GM18499 (cell line): ENCODE data around the gene ANO7.

Source experiments
- ATAC-seq: cut with Tn5 transposase; IDR thresholded peaks from one replicate; pipeline ENCODE4 v1.9.1; 2021; ENCODE audit warnings: moderate number of reproducible peaks; ENCODE audit not compliant: insufficient read depth, unreplicated experiment

Gene ANO7

DNA sequence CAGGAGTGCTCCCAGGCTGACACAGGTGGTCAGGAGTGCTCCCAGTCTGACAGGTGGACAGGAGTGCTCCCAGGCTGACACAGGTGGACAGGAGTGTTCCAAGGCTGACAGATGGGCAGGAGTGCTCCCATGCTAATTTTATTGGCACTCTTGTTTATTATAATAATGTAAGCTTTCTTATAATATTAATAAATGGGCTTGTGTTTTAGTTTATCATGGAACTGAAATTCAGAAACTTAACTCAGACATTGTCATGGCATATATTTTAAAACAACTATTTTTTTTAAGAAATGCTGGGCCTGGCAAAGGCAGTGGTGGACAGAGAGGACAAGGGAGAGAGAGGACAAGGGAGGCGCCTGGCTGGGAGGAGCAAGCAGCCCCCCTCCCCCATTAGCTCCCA, 18.7 kb downstream of the ANO7 start:
- no peak for ATAC-seq

DNA sequence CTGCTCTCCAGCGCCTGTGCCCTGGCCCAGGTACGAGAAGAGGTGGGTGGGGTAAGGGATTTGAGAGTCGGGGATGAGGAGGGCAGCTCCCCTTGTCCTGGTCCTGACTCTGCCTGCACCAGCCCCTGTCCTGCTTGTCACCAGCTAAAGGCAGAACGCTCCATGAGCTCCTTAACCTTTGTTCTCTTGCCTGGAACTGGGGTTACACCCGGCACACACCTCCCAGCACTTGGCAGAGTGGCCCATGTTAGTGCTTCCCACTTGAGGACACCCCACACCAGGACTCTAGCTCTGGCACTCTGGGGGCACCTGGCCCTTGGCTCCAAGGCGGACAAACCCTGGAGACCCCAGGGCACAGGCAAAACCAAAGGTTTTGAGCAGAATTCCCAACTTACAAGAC, 19.2 kb downstream of the ANO7 start:
- no peak for ATAC-seq

DNA sequence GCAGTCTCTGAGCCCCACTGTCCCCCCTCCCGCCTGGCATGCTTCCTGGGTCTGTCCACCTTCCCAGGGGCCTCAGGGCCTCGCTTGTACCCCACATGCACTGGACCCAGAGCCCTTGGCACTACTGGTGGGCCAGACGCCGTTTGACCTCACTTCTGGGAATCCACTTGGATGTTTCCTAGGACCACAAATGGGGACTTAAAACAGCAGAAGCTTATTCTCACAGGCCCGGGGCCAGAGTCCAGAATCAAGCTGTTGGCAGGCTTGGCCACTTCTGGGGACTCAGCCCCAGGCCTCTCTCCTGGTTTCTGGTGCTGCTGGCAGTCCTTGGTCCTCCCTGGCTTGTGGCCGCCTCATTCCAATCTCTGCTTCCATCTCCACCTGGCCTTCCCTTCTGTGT, 19.6 kb downstream of the ANO7 start:
- no peak for ATAC-seq

DNA sequence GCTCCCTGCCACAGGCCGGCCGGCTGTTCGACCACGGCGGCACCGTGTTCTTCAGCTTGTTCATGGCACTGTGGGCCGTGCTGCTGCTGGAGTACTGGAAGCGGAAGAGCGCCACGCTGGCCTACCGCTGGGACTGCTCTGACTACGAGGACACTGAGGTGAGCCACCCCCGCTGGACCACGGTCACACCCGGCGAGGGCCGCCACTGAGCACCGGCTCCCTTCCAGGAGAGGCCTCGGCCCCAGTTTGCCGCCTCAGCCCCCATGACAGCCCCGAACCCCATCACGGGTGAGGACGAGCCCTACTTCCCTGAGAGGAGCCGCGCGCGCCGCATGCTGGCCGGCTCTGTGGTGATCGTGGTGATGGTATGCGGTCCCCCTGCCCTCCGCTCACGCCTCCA, 20.8 kb downstream of the ANO7 start:
- ATAC-seq, result no peak

DNA sequence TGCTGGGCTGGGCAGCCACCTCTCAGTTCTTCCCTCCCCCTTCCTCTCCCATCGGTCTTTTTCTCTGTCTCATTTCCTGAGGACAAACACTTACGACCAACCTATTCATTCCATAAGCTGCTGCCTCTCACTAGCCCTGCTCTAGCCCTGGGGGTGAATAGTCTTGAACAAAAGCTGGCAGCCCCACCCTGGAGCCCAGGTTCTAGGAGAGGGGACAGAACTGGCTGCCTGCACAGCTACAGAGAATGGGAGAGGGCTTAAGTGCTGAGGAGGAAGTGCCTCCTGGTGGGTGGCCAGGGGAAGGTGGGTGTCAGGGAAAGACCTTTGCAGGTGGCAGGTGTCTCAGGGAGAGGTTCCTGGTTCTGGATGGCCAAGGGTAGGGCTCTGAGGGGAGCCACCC, 22.8 kb downstream of the ANO7 start:
- no peak for ATAC-seq

DNA sequence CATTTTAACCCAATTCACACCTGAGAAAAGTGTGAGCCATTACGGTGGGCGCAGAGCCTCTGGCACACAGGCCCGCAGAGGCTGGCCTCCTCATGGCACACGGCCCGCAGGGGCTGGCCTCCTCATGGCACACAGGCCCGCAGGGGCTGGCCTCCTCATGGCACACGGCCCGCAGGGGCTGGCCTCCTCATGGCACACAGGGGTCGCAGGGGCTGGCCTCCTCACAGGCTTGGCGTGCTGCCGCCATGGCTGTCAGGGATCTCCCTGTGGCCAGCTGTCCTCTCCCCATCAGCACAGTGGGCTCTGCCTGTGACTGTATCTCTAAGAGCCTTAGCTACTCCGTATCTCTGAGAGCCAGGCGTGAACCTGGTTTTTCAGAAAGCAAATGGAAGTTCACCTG, 24.6 kb downstream of the ANO7 start:
- no peak for ATAC-seq

DNA sequence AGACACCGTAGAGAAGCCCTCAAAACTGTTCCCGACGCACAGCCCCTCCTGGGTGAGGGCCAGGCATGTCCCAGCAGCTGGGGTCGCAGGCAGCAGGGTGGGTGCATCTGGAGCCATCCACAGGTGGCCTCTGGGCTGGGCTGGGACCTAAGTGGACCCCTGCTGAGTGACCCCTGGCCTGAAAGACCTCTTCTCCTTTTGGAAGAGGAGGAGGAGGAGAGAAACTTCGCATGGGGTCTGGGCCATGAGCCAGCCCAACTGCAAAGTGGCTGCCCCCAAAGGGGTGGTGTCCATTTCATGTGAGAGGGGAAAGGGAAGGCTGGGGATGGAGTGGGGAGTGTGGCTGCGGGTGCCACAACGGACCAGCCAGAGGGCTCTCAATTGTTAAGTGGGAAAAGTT, 25.1 kb downstream of the ANO7 start:
- no peak for ATAC-seq

DNA sequence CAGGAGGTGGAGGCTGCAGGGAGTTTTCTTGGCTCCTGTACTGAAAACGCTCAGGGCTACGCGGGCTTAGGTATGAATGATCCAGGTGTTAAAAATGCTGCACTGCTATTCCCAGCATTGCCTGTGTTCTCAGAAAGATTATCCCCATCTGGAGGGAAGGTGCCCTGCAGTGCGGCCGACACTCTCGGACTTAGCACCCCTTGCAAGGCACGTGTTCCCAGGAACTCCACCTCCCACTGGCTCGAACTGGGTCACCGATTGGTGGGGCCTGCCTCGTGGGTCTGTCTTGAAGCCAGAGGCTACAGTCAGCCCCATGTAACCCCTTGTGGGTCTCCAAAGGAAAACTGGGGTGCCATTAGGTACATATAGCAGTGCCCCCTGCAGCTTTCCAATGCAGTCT, 25.7 kb downstream of the ANO7 start:
- no peak for ATAC-seq

DNA sequence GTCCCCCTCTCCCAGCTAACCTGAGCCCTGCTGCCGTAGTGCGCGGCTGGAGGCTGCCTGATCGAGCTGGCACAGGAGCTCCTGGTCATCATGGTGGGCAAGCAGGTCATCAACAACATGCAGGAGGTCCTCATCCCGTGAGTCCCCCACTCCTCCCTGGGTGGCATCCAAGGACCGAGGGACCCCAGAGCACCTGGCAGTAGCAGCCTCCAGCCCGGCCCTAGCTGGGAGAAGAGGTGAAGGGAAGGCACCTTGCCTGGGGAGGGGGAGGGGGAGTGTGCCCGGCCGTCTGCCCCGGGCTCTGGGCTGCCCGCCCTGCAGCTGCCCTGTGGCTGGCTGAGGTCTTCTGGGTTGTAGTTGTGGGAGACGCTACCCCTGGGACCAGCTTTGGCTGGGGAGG, 26.3 kb downstream of the ANO7 start:
- no peak for ATAC-seq

DNA sequence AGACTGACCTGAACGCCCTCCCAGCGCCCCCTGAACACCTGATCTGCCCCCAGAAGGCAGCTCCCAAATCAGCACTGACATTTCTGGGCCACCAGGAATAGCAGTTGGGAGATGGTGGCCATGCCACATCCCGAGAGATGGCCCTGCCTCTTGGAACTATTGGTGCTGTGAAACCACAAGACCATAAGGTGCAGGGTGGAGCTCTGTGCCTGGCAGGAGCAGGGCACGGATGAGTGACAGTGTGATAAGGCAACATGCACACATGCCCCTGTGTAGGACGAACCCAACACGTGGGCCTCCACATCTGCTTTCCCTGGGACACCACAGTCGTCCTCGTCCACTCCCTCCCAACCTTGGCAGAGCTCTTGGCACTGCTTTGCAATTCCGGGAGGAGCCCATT, 26.9 kb downstream of the ANO7 start:
- no peak for ATAC-seq

DNA sequence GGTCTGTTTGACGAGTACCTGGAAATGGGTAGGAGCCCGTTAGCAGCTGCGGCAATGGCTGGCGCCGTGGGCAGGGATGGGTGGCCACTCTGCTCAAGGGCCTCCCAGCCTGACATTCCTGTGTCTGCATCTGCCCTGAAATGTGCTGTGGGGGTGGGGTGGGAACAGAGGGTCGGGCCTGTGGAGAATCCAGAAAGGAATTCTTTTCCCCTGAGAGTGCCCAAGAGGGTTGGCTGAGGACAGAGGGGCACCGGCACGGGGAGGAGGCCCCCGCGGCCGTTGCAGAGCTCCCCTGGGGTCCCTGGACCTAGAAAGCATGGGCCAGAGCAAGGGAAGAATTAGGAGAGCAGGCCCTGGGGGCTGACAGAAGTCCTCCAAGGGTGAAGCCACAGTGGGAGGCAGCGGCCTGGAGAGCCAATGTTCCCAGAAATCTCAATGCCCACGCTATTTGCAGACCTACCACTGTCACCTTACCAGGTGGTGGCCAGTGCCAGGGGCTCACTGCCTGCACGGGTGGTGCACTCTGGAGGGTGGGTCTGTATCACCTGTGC, 27.8 kb downstream of the ANO7 start:
- ATAC-seq, result no peak

DNA sequence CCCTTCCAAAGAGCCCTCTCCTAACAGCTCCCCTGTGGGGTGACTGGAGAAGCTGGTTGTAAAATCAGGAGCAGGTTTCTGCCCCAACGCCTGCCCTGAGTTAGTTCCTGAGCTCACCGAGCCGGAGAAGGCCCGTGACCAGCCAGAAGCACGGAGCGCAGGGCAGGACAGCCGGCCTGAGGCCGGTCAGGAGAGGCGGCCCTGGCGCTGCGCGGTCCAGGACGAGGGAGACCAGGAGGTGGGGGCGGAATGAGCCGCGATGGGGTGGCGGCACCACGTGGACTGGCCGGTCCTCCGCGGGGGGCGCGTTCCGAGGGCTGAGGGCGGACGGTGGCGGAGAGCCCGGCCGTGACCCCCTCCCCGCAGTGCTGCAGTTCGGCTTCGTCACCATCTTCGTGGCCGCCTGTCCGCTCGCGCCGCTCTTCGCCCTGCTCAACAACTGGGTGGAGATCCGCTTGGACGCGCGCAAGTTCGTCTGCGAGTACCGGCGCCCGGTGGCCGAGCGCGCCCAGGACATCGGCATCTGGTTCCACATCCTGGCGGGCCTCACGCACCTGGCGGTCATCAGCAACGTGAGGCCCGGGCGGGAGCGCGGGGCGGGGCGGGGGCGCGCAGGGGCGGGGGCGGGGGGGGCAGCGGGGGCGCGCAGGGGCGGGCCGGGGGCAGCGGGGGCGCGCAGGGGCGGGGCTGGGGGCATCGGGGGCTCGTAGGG, 29.0 kb downstream of the ANO7 start:
- ATAC-seq, result no peak

DNA sequence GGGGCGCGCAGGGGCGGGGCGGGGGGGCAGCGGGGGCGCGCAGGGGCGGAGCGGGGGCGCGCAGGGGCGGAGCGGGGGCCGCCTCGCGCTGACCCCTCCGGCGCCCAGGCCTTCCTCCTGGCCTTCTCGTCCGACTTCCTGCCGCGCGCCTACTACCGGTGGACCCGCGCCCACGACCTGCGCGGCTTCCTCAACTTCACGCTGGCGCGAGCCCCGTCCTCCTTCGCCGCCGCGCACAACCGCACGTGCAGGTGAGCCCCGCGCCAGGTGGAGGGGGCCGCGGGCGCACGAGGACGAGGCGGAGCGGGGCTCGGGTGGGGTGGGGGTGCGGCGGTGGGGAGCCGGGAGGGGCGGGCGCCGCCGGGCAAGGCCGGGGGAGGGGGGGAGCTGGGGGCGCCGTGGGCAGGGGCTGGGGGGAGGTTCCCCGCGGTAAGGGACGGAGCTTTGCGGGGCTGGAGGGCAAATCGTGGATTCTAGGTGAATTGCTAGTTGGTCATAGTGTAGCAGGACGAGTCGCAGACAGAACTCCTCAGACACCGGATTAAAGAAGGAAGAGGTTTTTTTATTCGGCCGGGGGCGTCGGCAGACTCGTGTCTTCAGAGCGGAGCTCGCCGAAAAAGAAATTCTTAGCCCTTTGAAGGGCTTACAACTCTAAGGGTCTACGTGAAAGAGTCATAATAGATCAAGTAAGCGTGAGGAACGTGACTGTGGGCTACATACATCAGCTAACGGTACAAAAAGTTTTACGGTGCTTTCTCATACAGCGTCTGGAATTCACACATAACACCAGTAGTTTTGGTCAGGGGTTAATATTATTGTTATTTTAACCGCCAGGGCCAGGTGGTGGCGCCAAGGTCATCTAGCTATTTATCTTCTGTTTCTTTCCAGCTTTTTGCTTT, 29.9 kb downstream of the ANO7 start:
- ATAC-seq, result no peak

DNA sequence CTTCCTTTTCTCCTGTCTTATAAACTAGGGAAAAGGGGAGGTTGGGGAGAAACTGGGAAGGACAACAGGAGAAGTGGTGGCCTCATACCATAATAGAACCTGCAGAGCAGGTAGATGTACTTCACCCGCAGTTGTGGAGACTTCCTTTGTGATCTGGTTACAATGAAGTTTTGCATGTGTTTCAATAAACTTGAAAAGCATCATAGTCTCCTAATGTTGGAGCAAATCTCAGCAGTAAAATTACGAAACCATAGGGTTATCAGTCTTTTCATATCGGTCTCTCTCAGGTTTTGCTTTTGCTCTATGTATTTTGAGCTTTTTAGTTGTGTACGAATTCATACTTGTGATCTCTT, 30.5 kb downstream of the ANO7 start:
- ATAC-seq, result no peak

DNA sequence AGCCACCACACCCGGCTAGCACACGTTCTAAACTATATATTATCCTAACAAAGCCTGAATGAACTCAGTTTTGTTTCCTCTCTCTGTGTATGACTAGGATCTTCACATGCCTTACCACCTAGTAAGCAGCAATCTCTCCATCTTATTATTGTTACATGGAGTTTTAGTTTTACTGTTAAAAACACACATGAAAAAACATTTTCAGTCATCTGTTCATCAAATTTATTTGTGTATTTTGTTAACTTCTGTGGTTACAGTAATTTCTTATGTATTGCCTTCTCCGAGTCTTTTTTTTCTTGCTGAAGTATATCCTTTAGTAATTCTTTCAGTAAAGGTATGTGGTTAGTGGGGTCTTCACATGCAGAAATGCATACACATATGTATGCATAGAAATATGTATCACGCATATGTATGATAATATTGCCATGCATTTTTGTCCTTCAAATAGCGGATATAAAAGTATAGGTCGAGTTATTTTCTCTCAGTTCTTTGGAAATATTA, 31.4 kb downstream of the ANO7 start:
- no peak for ATAC-seq

DNA sequence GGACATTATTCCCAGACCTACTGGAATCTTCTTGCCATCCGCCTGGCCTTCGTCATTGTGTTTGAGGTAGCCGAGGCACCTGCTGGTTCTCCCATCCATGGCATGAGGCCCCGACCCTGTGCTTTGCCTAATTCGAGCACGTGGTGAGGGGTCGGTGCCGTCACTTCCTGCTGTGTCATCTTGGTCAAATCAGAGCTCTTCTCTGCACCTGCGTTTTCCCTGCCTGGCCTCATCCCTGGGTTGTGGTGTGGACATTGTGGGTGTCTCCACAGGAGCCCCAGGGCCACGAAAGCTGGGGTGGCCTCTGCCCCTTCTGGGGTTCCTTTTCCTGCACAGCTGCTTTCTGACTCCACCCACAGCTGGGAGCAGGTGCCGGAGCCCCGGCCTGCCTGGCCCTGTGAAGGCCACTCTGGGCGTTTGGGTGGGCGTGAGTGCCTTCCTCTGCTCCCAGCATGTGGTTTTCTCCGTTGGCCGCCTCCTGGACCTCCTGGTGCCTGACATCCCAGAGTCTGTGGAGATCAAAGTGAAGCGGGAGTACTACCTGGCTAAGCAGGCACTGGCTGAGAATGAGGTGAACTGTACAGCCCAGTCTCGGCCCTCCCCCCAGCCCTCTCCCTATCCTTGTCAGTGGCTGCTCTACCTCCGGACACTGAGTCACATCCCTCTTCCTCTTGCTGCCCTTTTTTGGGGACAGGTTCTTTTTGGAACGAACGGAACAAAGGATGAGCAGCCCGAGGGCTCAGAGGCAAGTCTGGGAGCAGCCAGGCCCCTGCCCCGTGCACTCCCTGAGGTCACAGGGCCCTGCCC, 34.9 kb downstream of the ANO7 start:
- no peak for ATAC-seq

DNA sequence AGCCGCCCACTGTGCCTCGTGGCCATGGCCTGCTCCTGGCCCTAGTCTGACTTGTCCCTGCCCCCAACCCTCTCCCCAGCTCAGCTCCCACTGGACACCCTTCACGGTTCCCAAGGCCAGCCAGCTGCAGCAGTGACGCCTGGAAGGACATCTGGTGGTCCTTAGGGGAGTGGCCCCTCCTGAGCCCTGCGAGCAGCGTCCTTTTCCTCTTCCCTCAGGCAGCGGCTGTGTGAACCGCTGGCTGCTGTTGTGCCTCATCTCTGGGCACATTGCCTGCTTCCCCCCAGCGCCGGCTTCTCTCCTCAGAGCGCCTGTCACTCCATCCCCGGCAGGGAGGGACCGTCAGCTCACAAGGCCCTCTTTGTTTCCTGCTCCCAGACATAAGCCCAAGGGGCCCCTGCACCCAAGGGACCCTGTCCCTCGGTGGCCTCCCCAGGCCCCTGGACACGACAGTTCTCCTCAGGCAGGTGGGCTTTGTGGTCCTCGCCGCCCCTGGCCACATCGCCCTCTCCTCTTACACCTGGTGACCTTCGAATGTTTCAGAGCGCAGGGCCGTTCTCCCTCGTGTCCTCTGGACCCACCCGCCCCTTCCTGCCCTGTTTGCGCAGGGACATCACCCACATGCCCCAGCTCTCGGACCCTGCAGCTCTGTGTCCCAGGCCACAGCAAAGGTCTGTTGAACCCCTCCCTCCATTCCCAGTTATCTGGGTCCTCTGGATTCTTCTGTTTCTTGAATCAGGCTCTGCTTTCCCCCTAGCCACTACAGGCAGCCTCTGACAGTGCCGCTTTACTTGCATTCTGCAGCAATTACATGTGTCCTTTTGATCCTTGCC, 35.8 kb downstream of the ANO7 start:
- no peak for ATAC-seq

DNA sequence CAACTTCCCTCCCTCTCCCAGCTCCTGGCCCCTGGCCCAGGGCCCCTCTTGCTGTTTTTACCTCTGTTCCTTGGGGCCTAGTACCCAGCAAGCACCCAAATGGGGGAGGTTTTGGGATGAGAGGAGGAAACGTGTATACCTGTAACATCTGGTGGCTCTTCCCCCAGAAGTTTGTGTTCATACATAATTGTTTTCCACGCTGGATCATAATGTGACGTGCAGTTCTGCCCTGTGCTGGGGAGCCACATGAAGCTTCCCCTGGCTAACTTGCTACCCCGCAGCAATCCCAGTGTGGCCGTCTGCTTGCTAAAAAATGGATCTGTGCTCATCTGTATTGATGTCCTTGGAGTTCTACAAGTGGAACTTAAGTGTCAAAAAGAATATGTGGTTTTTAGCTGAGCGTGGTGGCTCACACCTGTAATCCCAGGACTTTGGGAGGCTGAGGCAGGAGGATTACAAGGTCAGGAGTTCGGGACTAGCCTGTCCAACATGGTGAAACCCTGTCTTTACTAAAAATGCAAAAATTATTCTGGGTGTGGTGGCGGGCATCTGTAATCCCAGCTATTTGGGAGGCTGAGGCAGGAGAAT, 36.5 kb downstream of the ANO7 start:
- ATAC-seq, result no peak

DNA sequence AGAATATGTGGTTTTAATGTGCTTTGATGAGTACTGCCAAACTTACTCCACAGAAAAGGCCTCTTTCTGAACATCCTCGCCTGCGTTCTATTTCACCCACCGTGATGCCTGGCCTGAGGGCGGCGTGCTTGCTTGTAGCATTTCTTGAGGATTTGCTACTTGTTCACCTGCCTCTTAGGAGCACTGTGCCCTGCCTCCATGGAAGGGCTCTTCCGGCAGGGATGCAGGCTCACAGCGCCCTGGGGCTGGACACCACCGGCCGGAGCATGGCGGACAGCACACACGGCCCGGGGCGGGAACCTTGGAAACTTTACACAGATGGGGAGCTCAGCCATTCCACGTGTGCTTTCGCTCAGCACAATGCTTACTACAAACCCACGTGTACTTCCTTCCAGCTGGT, 37.1 kb downstream of the ANO7 start:
- no peak for ATAC-seq
